H9 (cell line): Measurements from ENCODE around the gene MINDY4. TPM values are rescaled to one million over a fixed set of nuclear protein-coding genes. Genes with fewer than 3 reads are reported as not detected.
A peak's percentile ranks its signal among the peaks of the same experiment; 100 is the strongest.

ENCODE experiments used
- DNase-seq: peaks from one replicate; pipeline ENCODE4 v3.0.0-alpha.2; 2017
- H2AFZ ChIP-seq: one replicate; pipeline ENCODE4 v1.6.1; 2013; ENCODE audit warnings: mild to moderate bottlenecking, low read length, control low read depth, moderate library complexity
- H2AK5ac ChIP-seq: 2 replicates; pipeline ENCODE4 v1.6.1; 2013; ENCODE audit warnings: low read length, control low read depth, mixed read lengths; ENCODE audit not compliant: insufficient read length
- H2BK120ac ChIP-seq: one replicate; pipeline ENCODE4 v1.6.1; 2013; ENCODE audit warnings: low read depth, mild to moderate bottlenecking, low read length, control low read depth, inconsistent platforms; ENCODE audit not compliant: poor library complexity, severe bottlenecking
- H2BK12ac ChIP-seq: 2 replicates; pipeline ENCODE4 v1.6.1; 2013; ENCODE audit warnings: low read length, control low read depth, mixed read lengths, low read depth; ENCODE audit not compliant: insufficient read length
- H2BK15ac ChIP-seq: 2 replicates; pipeline ENCODE4 v1.6.1; 2013; ENCODE audit warnings: low read depth, low read length, control low read depth
- H2BK20ac ChIP-seq: one replicate; pipeline ENCODE4 v1.6.1; 2013; ENCODE audit warnings: low read depth, mild to moderate bottlenecking, low read length, control low read depth, inconsistent platforms; ENCODE audit not compliant: poor library complexity, severe bottlenecking
- H2BK5ac ChIP-seq: 2 replicates; pipeline ENCODE4 v1.6.1; 2013; ENCODE audit warnings: low read length, control low read depth, mixed read lengths; ENCODE audit not compliant: insufficient read length
- H3K14ac ChIP-seq: 2 replicates; pipeline ENCODE4 v1.6.1; 2013; ENCODE audit warnings: low read length, control low read depth; ENCODE audit not compliant: insufficient read depth
- H3K18ac ChIP-seq: 2 replicates; pipeline ENCODE4 v1.6.1; 2013; ENCODE audit warnings: low read depth, mild to moderate bottlenecking, mixed read lengths, low read length, control low read depth; ENCODE audit not compliant: insufficient read length
- H3K23ac ChIP-seq: 2 replicates; pipeline ENCODE4 v1.6.1; 2013; ENCODE audit warnings: low read length, control low read depth, mixed read lengths, low read depth; ENCODE audit not compliant: insufficient read length
- H3K23me2 ChIP-seq: 2 replicates; pipeline ENCODE4 v1.6.1; 2013; ENCODE audit warnings: low read depth, mild to moderate bottlenecking, mixed read lengths, low read length, control low read depth; ENCODE audit not compliant: insufficient read length, poor library complexity, severe bottlenecking
- H3K27ac ChIP-seq: 2 replicates; pipeline ENCODE4 v1.5.1; 2013; ENCODE audit warnings: low read length, control low read depth, mixed read lengths, low read depth; ENCODE audit not compliant: insufficient read length
- H3K27me3 ChIP-seq: 2 replicates; pipeline ENCODE4 v1.6.1; 2013; ENCODE audit warnings: low read length, control low read depth, inconsistent platforms; ENCODE audit not compliant: insufficient read depth
- H3K4ac ChIP-seq: 2 replicates; pipeline ENCODE4 v1.6.1; 2013; ENCODE audit warnings: low read depth, mild to moderate bottlenecking, control low read depth, inconsistent platforms, low read length, moderate library complexity
- H3K4me1 ChIP-seq: 2 replicates; pipeline ENCODE4 v1.6.1; 2013; ENCODE audit warnings: low read length, control low read depth, inconsistent platforms; ENCODE audit not compliant: insufficient read depth
- H3K4me2 ChIP-seq: 2 replicates; pipeline ENCODE4 v1.6.1; 2013; ENCODE audit warnings: low read length, control low read depth, mixed read lengths; ENCODE audit not compliant: insufficient read length, insufficient read depth
- H3K56ac ChIP-seq: 2 replicates; pipeline ENCODE4 v1.6.1; 2013; ENCODE audit warnings: low read depth, mild to moderate bottlenecking, mixed read lengths, low read length, control low read depth; ENCODE audit not compliant: insufficient read length
- H3K79me1 ChIP-seq: 2 replicates; pipeline ENCODE4 v1.6.1; 2013; ENCODE audit warnings: low read depth, mild to moderate bottlenecking, moderate library complexity, low read length, control low read depth, inconsistent platforms; ENCODE audit not compliant: insufficient read depth, poor library complexity, severe bottlenecking
- H3K79me2 ChIP-seq: 2 replicates; pipeline ENCODE4 v1.6.1; 2013; ENCODE audit warnings: low read length, control low read depth, inconsistent platforms; ENCODE audit not compliant: insufficient read depth
- H3K9ac ChIP-seq: 2 replicates; pipeline ENCODE4 v1.6.1; 2013; ENCODE audit warnings: low read length, control low read depth, mixed read lengths; ENCODE audit not compliant: insufficient read length; ENCODE audit errors: extremely low read depth
- H3K9me3 ChIP-seq: one replicate; pipeline ENCODE4 v1.6.1; 2013; ENCODE audit warnings: low read depth, low read length, inconsistent platforms; ENCODE audit not compliant: control insufficient read depth
- H3T11ph ChIP-seq: one replicate; pipeline ENCODE4 v1.6.1; 2013; ENCODE audit warnings: mild to moderate bottlenecking, low read length, control low read depth, inconsistent platforms
- H4K20me1 ChIP-seq: one replicate; pipeline ENCODE4 v1.6.1; 2013; ENCODE audit not compliant: control insufficient read depth, insufficient read length, insufficient read depth
- H4K5ac ChIP-seq: 2 replicates; pipeline ENCODE4 v1.6.1; 2013; ENCODE audit warnings: low read depth, mild to moderate bottlenecking, mixed read lengths, low read length, control low read depth; ENCODE audit not compliant: insufficient read length
- H4K8ac ChIP-seq: replicated peaks from 2 replicates; pipeline ENCODE4 v1.6.1; 2013; ENCODE audit warnings: low read length, control low read depth, mixed read lengths, low read depth; ENCODE audit not compliant: insufficient read length
- H4K91ac ChIP-seq: 2 replicates; pipeline ENCODE4 v1.6.1; 2013; ENCODE audit warnings: low read depth, mild to moderate bottlenecking, moderate library complexity, mixed read lengths, low read length, control low read depth; ENCODE audit not compliant: insufficient read length
- H3K27ac Mint-ChIP-seq, 3 experiments: 2 replicates in 2 of 3; 3 replicates in 1 of 3; pipeline ENCODE4 v1.8.0; 2020 to 2021; ENCODE audit warnings: mixed read lengths in 3 of 3, mild to moderate bottlenecking in 1 of 3, moderate library complexity in 1 of 3
- H3K27me3 Mint-ChIP-seq: 2 replicates; pipeline ENCODE4 v1.8.0; 2021; ENCODE audit warnings: low read depth, mild to moderate bottlenecking, moderate library complexity, mixed read lengths
- H3K36me3 Mint-ChIP-seq, 3 experiments: 2 replicates in 2 of 3; 3 replicates in 1 of 3; pipeline ENCODE4 v1.8.0; 2020 to 2021; ENCODE audit warnings: low read depth in 3 of 3, mixed read lengths in 3 of 3; ENCODE audit not compliant: insufficient read depth in 1 of 3
- H3K4me1 Mint-ChIP-seq, 2 experiments: 2 replicates each; pipeline ENCODE4 v1.8.0; 2020; ENCODE audit warnings: mixed read lengths in 2 of 2
- H3K4me3 Mint-ChIP-seq, 2 experiments: 2 replicates in 1 of 2; 3 replicates in 1 of 2; pipeline ENCODE4 v1.8.0; 2020 to 2021; ENCODE audit warnings: mild to moderate bottlenecking in 2 of 2, mixed read lengths in 2 of 2, moderate library complexity in 1 of 2
- H3K9me3 Mint-ChIP-seq, 2 experiments: 2 replicates in 1 of 2; 3 replicates in 1 of 2; pipeline ENCODE4 v1.8.0; 2020; ENCODE audit warnings: mild to moderate bottlenecking in 2 of 2, mixed read lengths in 2 of 2, moderate library complexity in 1 of 2
- WGBS: extraction: QIAGEN DNeasy Blood & Tissue Kit; methylation state at CpG from one replicate; pipeline ENCODE4 v1.1.7; 2013; ENCODE audit warnings: missing lambda C conversion rate, low lambda C conversion rate, mixed read lengths; ENCODE audit not compliant: insufficient read length; ENCODE audit errors: extremely low coverage; 5-methylcytosine and 5-hydroxymethylcytosine counted together
- total RNA-seq: library from RNA; stranded (reverse); gene quantifications from 2 replicates; pipeline ENCODE4 v1.2.1, GENCODE V29; 2021
- TF ChIP-seq, protein P1 (sequence below): fragments of 200-600 bp; sonication (generic); conservative IDR thresholded peaks from 3 replicates; pipeline ENCODE4 v1.8.0; 2021; ENCODE audit warnings: antibody characterized with exemption, mild to moderate bottlenecking

MINDY4 gene
- total RNA-seq, 1 experiment from 2014 or later: 3.1 TPM

DNA sequence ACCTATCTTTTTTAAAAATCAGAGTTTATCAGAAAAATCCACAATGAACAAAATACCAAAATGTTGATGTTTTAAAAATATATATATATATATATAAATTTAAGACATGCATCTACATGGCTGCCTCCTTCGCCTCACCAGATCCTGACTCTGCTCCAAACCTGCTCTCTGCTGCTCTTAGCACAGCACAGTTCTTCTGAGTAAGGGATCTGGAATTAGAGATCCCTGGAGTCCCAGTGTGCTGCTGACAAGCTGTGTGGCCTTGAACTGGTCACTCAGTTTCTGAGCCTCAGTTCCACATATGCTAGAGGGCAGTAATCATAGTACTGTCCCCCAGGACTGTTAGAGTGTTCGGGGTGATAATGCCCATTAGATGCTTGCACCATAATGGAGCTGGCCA lies 87.4 kb downstream of the MINDY4 start:
- H3K4me1 ChIP-seq: no peaks in the 10 kb centered on the region
- no peak overlapping the region for H3K23ac ChIP-seq
- Mint-ChIP-seq H3K27me3 (no peaks in the 10 kb centered on the region; the same call in 1 of the 2 replicates), H3K9me3 (no peaks in the 10 kb centered on the region), H3K4me1 (no peaks in the 10 kb centered on the region), H3K27ac (peak overlapping the region in 1 of 3 experiments; percentile 68; a peak in 2 of 7 replicates), H3K4me3 (no peak overlapping the region), H3K36me3 (no peaks in the 10 kb centered on the region; a peak in 1 of 7 replicates)
- WGBS: no CpG with 5 or more reads among the region's 2 CpGs
- H4K5ac ChIP-seq: no peak overlapping the region
- no peak overlapping the region for H2BK120ac ChIP-seq
- H3K56ac ChIP-seq: no peak overlapping the region
- no peak overlapping the region for H2BK15ac ChIP-seq
- no peak overlapping the region for H3K4me2 ChIP-seq
- H4K8ac ChIP-seq: no peak overlapping the region
- no peak overlapping the region for H3K27ac ChIP-seq
- H3K14ac ChIP-seq: no peak overlapping the region; the same call in 1 of the 2 replicates
- H3K18ac ChIP-seq: no peak overlapping the region
- no peak overlapping the region for H2AFZ ChIP-seq
- H3K27me3 ChIP-seq: no peaks in the 10 kb centered on the region
- no peak overlapping the region for H3K9ac ChIP-seq
- no peak overlapping the region for H3T11ph ChIP-seq
- H2AK5ac ChIP-seq: no peak overlapping the region
- H4K20me1 ChIP-seq: no peaks in the 10 kb centered on the region
- H2BK20ac ChIP-seq: no peak overlapping the region
- no peaks in the 10 kb centered on the region for H3K23me2 ChIP-seq
- no peaks in the 10 kb centered on the region for H3K9me3 ChIP-seq
- TF ChIP-seq, protein P1, sequence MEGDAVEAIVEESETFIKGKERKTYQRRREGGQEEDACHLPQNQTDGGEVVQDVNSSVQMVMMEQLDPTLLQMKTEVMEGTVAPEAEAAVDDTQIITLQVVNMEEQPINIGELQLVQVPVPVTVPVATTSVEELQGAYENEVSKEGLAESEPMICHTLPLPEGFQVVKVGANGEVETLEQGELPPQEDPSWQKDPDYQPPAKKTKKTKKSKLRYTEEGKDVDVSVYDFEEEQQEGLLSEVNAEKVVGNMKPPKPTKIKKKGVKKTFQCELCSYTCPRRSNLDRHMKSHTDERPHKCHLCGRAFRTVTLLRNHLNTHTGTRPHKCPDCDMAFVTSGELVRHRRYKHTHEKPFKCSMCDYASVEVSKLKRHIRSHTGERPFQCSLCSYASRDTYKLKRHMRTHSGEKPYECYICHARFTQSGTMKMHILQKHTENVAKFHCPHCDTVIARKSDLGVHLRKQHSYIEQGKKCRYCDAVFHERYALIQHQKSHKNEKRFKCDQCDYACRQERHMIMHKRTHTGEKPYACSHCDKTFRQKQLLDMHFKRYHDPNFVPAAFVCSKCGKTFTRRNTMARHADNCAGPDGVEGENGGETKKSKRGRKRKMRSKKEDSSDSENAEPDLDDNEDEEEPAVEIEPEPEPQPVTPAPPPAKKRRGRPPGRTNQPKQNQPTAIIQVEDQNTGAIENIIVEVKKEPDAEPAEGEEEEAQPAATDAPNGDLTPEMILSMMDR: no peak
- H2BK5ac ChIP-seq: no peak overlapping the region
- H3K79me1 ChIP-seq: no peaks in the 10 kb centered on the region
- H3K4ac ChIP-seq: no peak overlapping the region
- H3K79me2 ChIP-seq: no peaks in the 10 kb centered on the region
- H2BK12ac ChIP-seq: no peak overlapping the region
- H4K91ac ChIP-seq: no peak overlapping the region
- no peak for DNase-seq
